Measurements from ENCODE around the gene DLEU7.
A peak's percentile ranks its signal among the peaks of the same experiment; 100 is the strongest.

Gene DLEU7

DNA sequence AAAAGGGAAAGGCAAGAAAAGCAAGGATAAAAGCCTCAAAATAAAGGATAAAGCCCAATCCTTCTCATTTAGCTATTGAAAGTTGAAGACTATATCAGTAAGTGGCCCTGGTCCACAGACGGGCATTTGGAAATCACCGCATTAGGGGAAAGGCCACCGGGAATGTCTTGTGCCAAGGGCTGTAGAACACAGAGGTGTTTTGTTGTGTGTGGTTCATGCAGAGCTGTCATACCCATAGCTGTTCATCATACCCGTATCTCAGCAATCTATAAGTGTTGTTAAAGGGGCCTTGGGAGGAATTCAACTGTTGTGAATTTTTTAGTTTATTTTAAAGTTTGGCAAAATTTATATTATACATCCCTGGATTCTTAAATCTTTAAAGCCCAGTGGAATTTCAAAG, 33.0 kb downstream of the DLEU7 start:
- Histone ChIP-seq H3K9me3 (no peaks in the 10 kb centered on the region), H3K4me3 (ENCODE audit: low read depth, low read length) (no peak overlapping the region), H3K4me1 (no peaks in the 10 kb centered on the region), H3K27me3 (no peaks in the 10 kb centered on the region), H3K36me3 (no peaks in the 10 kb centered on the region)
- TF ChIP-seq CTCF (IDR thresholded peaks at IDR 0.05; ENCODE audit: low read depth, low read length): no peak
- DNase-seq: no peak

- TF ChIP-seq CTCF (IDR thresholded peaks at IDR 0.05; ENCODE audit: low read depth, low read length): no peak
- no peak for DNase-seq
- H3K9me3 ChIP-seq: no peaks in the 10 kb centered on the region
- H3K4me1 ChIP-seq: no peaks in the 10 kb centered on the region
- no peaks in the 10 kb centered on the region for H3K27me3 ChIP-seq
- no peaks in the 10 kb centered on the region for H3K36me3 ChIP-seq
- no peak overlapping the region for H3K4me3 ChIP-seq (ENCODE audit: low read depth, low read length)
These were observed 34.1 kb downstream of the DLEU7 start for GRCh38 chr13:50809133-50810090.

DNA sequence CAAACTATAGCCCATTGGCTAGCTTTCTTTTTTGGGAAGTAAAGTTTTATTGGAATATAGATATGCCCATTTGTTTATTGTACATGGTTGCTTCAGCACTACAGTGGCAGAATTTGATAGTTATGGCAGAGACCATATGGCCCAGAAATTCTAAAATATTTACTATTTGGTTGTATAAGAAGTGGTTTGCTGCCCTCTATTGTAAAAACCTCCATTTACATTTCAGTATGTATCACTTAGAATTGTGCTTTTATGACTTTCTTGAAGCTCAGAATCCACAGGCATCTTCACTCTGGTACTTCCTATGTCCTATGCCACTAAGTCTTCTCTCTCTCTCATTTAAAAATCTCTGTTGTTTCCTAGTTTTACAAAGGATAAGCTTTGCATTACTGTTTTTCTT, 37.7 kb downstream of the DLEU7 start:
- no peaks in the 10 kb centered on the region for H3K9me3 ChIP-seq
- no peak for DNase-seq
- TF ChIP-seq CTCF (IDR thresholded peaks at IDR 0.05; ENCODE audit: low read depth, low read length): no peak

DNA sequence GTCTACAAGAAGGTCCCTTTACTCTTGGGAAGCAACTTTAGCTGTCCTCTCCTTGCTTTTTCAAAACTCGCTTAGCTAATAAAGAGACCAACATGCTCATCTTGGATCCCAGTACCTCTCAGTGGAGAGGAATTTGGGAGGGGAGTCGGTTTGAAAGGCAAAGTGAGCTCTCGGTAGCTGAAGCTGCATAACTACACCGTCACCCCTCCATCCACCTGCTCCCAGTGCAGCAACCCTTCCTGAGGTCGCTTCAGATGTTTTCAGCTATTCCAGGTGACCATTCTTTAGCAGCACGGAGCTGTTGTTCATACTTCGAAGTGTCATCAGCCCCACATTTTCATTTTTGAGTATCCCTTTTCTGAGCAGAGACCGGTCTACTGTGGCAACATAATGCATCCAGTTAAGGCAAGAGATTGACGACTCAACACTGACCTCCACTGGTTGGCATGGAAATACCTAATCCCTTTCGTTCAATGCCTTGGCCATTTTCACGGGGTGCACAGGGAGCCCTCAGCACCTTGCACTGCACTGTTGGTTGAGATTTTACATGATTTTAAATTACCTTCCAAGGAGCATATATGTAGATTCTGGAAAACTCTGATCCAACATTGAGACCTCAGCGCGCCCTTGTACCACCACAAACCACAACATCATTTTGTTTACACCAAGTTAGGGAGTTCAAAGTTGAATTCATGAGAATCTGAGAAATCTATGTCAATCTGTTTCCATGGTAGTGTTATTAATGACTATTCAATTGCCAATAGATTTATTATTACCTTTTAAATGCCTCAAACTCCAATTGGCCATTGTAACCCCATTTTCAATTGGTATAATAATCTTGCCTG, 42.2 kb downstream of the DLEU7 start:
- Histone ChIP-seq H3K4me3 (ENCODE audit: low read depth, low read length) (no peak overlapping the region), H3K27me3 (no peaks in the 10 kb centered on the region), H3K36me3 (no peaks in the 10 kb centered on the region), H3K9me3 (no peaks in the 10 kb centered on the region), H3K4me1 (peaks cover 4% of the 10 kb centered on the region; the same call in 1 of the 2 replicates)
- TF ChIP-seq CTCF (IDR thresholded peaks at IDR 0.05; ENCODE audit: low read depth, low read length): peak; percentile 88
- DNase-seq: peak; percentile 73

More for the DNA sequence above, 37.7 kb downstream of the DLEU7 start:
- no peaks in the 10 kb centered on the region for H3K4me1 ChIP-seq
- H3K4me3 ChIP-seq (ENCODE audit: low read depth, low read length): no peak overlapping the region
- no peaks in the 10 kb centered on the region for H3K27me3 ChIP-seq
- no peaks in the 10 kb centered on the region for H3K36me3 ChIP-seq

DNA sequence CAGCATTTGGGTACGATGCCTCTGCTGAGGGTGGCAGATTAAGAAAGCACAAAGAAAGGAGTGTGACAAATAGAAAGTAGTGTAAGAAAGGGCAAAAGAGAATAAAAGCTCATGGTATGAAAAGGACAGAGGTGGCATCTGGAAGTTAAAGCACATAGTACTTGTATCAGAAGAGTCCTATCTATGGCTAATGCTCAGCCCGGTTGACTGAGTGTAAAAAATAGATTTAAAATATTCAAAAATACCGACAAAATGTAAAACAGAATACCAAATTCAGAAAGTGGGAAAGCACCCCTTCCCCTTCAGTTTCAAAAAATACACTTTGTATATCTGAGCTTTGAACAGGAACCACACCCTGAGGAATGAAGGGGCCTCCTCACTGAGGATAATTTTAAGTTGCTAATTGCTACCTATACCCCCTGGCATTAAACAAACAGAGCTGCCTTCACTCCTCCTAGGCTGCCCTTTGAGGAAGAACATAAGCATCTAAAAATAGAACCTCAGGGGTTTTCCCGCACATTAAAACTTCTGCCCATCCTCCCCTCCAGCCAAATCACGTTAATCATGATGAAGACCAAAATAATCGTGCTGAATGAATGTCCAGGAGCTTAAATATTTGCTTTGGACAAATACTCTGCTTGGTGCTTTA, 43.3 kb downstream of the DLEU7 start:
- Histone ChIP-seq H3K4me1 (peaks cover 4% of the 10 kb centered on the region; the same call in 1 of the 2 replicates), H3K4me3 (ENCODE audit: low read depth, low read length) (no peak overlapping the region), H3K9me3 (no peaks in the 10 kb centered on the region), H3K27me3 (no peaks in the 10 kb centered on the region), H3K36me3 (no peaks in the 10 kb centered on the region)
- no peak for TF ChIP-seq CTCF (IDR thresholded peaks at IDR 0.05; ENCODE audit: low read depth, low read length)
- DNase-seq: no peak

Data from BE2C (cell line).